Neural progenitor cell (in vitro differentiated cells): ENCODE measurements around the gene AOC3. TPM values are rescaled to one million over a fixed set of nuclear protein-coding genes. Genes with fewer than 3 reads are reported as not detected.
"Not testable (repeated sequence)": the region's sequence is repeated elsewhere in the genome, so short reads cannot be mapped to it uniquely, and the experiment has no call there.

Experiments used
- DNase-seq: peaks from one replicate; pipeline ENCODE4 v3.0.0-alpha.2; 2016; ENCODE audit warnings: low spot score
- H2AFZ ChIP-seq: fragments of 200-600 bp; sonication (generic); replicated peaks from 2 replicates; pipeline ENCODE4 v1.6.1; 2016; ENCODE audit warnings: antibody characterized with exemption
- H3F3A ChIP-seq: fragments of 200-600 bp; sonication (generic); 2 replicates; pipeline ENCODE4 v1.6.1; 2016; ENCODE audit warnings: antibody characterized with exemption, low read depth
- H3K27ac ChIP-seq: fragments of 200-600 bp; sonication (generic); 2 replicates; pipeline ENCODE4 v1.5.1; 2016; ENCODE audit warnings: mild to moderate bottlenecking
- H3K27me3 ChIP-seq: fragments of 200-600 bp; sonication (generic); 2 replicates; pipeline ENCODE4 v1.6.1; 2016; ENCODE audit warnings: mild to moderate bottlenecking, moderate library complexity
- H3K36me3 ChIP-seq: fragments of 200-600 bp; sonication (generic); 2 replicates; pipeline ENCODE4 v1.5.1; 2016
- H3K4me1 ChIP-seq: fragments of 200-600 bp; sonication (generic); 2 replicates; pipeline ENCODE4 v1.6.1; 2016; ENCODE audit warnings: mixed run types
- H3K4me2 ChIP-seq: fragments of 200-600 bp; sonication (generic); 2 replicates; pipeline ENCODE4 v1.6.1; 2016
- H3K4me3 ChIP-seq: fragments of 200-600 bp; sonication (generic); 2 replicates; pipeline ENCODE4 v1.5.1; 2016
- H3K79me2 ChIP-seq: fragments of 200-600 bp; sonication (generic); 2 replicates; pipeline ENCODE4 v1.6.1; 2016; ENCODE audit warnings: low read depth
- H3K9ac ChIP-seq: fragments of 200-600 bp; sonication (generic); 2 replicates; pipeline ENCODE4 v1.6.1; 2016
- H3K9me3 ChIP-seq: fragments of 200-600 bp; sonication (generic); 2 replicates; pipeline ENCODE4 v1.5.1; 2016; ENCODE audit warnings: low read depth
- H4K20me1 ChIP-seq: fragments of 200-600 bp; sonication (generic); 2 replicates; pipeline ENCODE4 v1.6.1; 2016; ENCODE audit warnings: low read depth
- H3K27ac Mint-ChIP-seq: 3 replicates; pipeline ENCODE4 v1.8.0; 2021; ENCODE audit warnings: mixed read lengths
- H3K27me3 Mint-ChIP-seq: 2 replicates; pipeline ENCODE4 v1.8.0; 2022; ENCODE audit warnings: low read depth, mild to moderate bottlenecking, inconsistent platforms, moderate library complexity, mixed read lengths; ENCODE audit not compliant: insufficient read depth
- H3K36me3 Mint-ChIP-seq: 3 replicates; pipeline ENCODE4 v1.8.0; 2021; ENCODE audit warnings: mixed read lengths
- H3K4me1 Mint-ChIP-seq: 3 replicates; pipeline ENCODE4 v1.8.0; 2021; ENCODE audit warnings: mixed read lengths
- H3K4me3 Mint-ChIP-seq: 3 replicates; pipeline ENCODE4 v1.8.0; 2021; ENCODE audit warnings: mild to moderate bottlenecking, moderate library complexity, mixed read lengths
- H3K9me3 Mint-ChIP-seq: 3 replicates; pipeline ENCODE4 v1.8.0; 2020; ENCODE audit warnings: mixed read lengths
- EZH2 ChIP-seq: fragments of 200-600 bp; sonication (generic); IDR thresholded peaks from 2 replicates; pipeline ENCODE4 v1.6.1; 2017; ENCODE audit warnings: antibody characterized with exemption, mild to moderate bottlenecking, moderate library complexity
- EZH2phosphoT487 ChIP-seq: fragments of 200-600 bp; sonication (generic); IDR thresholded peaks from 2 replicates; pipeline ENCODE4 v1.6.1; 2017; ENCODE audit warnings: antibody characterized with exemption
- total RNA-seq: library from RNA; depleted of rRNA; stranded (reverse); fragments of >200 nt; gene quantifications from 2 replicates; pipeline ENCODE4 v1.2.3, GENCODE V29; 2015; ENCODE audit warnings: low replicate concordance
- TF ChIP-seq, protein P1 (sequence below): fragments of 200-600 bp; sonication (generic); IDR thresholded peaks from 2 replicates; pipeline ENCODE4 v1.5.1; 2017; ENCODE audit warnings: antibody characterized with exemption, mild to moderate bottlenecking

Gene AOC3
- total RNA-seq, 1 donor from 2014 or later, result not detected

GRCh38 chr17:42853968-42854790, 3.2 kb downstream of the AOC3 start:
- H3K4me1 ChIP-seq, result no peaks in the 10 kb centered on the region
- H3K9me3 Mint-ChIP-seq, result no peaks in the 10 kb centered on the region
- no peaks in the 10 kb centered on the region for H3K79me2 ChIP-seq
- H2AFZ ChIP-seq, result no peak overlapping the region
- DNase-seq, result no peak
- no peak overlapping the region for H3K27ac ChIP-seq
- H3K9ac ChIP-seq, result no peak overlapping the region
- no peak overlapping the region for H3K4me2 ChIP-seq
- H3K27me3 Mint-ChIP-seq, result peaks cover 9% of the 10 kb centered on the region
- H3K4me3 ChIP-seq, result no peak overlapping the region
- H3K27ac Mint-ChIP-seq, result no peak overlapping the region
- no peaks in the 10 kb centered on the region for H3K9me3 ChIP-seq
- no peak overlapping the region for H3K4me3 Mint-ChIP-seq
- H3K4me1 Mint-ChIP-seq, result no peaks in the 10 kb centered on the region
- no peaks in the 10 kb centered on the region for H3F3A ChIP-seq
- no peaks in the 10 kb centered on the region for H3K36me3 ChIP-seq
- H4K20me1 ChIP-seq, result no peaks in the 10 kb centered on the region
- peaks cover 2% of the 10 kb centered on the region for H3K36me3 Mint-ChIP-seq
- no peaks in the 10 kb centered on the region for H3K27me3 ChIP-seq
- TF ChIP-seq EZH2 (no peak), EZH2phosphoT487 (no peak)
- TF ChIP-seq, protein P1, sequence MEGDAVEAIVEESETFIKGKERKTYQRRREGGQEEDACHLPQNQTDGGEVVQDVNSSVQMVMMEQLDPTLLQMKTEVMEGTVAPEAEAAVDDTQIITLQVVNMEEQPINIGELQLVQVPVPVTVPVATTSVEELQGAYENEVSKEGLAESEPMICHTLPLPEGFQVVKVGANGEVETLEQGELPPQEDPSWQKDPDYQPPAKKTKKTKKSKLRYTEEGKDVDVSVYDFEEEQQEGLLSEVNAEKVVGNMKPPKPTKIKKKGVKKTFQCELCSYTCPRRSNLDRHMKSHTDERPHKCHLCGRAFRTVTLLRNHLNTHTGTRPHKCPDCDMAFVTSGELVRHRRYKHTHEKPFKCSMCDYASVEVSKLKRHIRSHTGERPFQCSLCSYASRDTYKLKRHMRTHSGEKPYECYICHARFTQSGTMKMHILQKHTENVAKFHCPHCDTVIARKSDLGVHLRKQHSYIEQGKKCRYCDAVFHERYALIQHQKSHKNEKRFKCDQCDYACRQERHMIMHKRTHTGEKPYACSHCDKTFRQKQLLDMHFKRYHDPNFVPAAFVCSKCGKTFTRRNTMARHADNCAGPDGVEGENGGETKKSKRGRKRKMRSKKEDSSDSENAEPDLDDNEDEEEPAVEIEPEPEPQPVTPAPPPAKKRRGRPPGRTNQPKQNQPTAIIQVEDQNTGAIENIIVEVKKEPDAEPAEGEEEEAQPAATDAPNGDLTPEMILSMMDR, result no peak

- Mint-ChIP-seq H3K9me3 (no peaks in the 10 kb centered on the region), H3K27me3 (peaks cover 5% of the 10 kb centered on the region)
- no peak for DNase-seq
Observed at GRCh38 chr17:42855048-42855596, 4.1 kb downstream of the AOC3 start.

DNA sequence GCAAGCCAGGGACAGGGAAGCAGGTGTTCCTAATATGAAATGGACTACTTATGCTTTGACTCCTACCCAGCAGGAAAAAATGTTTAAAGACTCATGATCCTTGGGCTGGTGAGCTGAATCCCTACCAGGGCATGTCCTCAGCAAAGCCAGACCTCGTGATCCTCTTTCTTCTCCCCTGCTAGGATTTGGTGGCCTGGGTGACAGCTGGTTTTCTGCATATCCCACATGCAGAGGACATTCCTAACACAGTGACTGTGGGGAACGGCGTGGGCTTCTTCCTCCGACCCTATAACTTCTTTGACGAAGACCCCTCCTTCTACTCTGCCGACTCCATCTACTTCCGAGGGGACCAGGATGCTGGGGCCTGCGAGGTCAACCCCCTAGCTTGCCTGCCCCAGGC, 5.1 kb downstream of the AOC3 start:
- H3K36me3 ChIP-seq, H3K9me3 ChIP-seq, H4K20me1 ChIP-seq, H3K79me2 ChIP-seq, H3K27me3 ChIP-seq, DNase-seq, H3K4me1 ChIP-seq, H3K4me2 ChIP-seq, H3K36me3 Mint-ChIP-seq, H3K4me3 ChIP-seq, H3K27me3 Mint-ChIP-seq, H3K9me3 Mint-ChIP-seq, H3K4me1 Mint-ChIP-seq, H3K9ac ChIP-seq, H3F3A ChIP-seq, H2AFZ ChIP-seq, H3K4me3 Mint-ChIP-seq, H3K27ac Mint-ChIP-seq, H3K27ac ChIP-seq: not testable (repeated sequence)

More at GRCh38 chr17:42855048-42855596, 4.1 kb downstream of the AOC3 start:
- Mint-ChIP-seq H3K4me3 (no peak overlapping the region), H3K36me3 (peaks cover 2% of the 10 kb centered on the region), H3K4me1 (no peaks in the 10 kb centered on the region), H3K27ac (no peak overlapping the region)
- H3K4me1 ChIP-seq, result no peaks in the 10 kb centered on the region
- no peak overlapping the region for H3K4me3 ChIP-seq
- H3K9ac ChIP-seq, result no peak overlapping the region
- H3K4me2 ChIP-seq, result no peak overlapping the region
- no peaks in the 10 kb centered on the region for H3K79me2 ChIP-seq
- no peaks in the 10 kb centered on the region for H3K9me3 ChIP-seq
- no peak overlapping the region for H3K27ac ChIP-seq
- no peaks in the 10 kb centered on the region for H3K36me3 ChIP-seq
- H2AFZ ChIP-seq, result no peak overlapping the region
- H3F3A ChIP-seq, result no peaks in the 10 kb centered on the region
- no peaks in the 10 kb centered on the region for H3K27me3 ChIP-seq
- no peaks in the 10 kb centered on the region for H4K20me1 ChIP-seq
- TF ChIP-seq EZH2 (no peak), EZH2phosphoT487 (no peak)
- TF ChIP-seq, protein P1, result no peak

DNA sequence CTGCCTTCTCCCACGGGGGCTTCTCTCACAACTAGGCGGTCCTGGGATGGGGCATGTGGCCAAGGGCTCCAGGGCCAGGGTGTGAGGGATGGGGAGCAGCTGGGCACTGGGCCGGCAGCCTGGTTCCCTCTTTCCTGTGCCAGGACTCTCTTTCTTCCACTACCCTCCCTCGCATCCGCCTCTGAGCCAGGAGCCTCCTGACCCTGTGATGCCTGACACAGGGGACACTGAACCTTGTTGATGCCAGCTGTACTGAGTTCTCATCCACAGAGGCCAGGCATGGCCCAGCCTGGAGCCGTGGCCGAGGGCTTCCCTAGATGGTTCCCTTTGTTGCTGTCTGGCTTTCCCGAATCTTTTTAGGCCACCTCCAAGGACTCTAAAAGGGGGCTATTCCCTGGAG, 5.5 kb downstream of the AOC3 start:
- not testable (repeated sequence) for H3K4me1 Mint-ChIP-seq, H3K27ac ChIP-seq, H3K4me1 ChIP-seq, H3K27me3 ChIP-seq, H3K4me3 ChIP-seq, H3F3A ChIP-seq, H3K27me3 Mint-ChIP-seq, H3K27ac Mint-ChIP-seq, H3K36me3 Mint-ChIP-seq, H3K4me2 ChIP-seq, H3K79me2 ChIP-seq, H3K9me3 Mint-ChIP-seq, H3K9me3 ChIP-seq, H3K36me3 ChIP-seq, H3K9ac ChIP-seq, H2AFZ ChIP-seq, H3K4me3 Mint-ChIP-seq, DNase-seq, H4K20me1 ChIP-seq
